Middle frontal gyrus (tissue), 1 donor: Measurements from ENCODE around the gene BRCC3.

Source experiments
- DNase-seq: peaks from one replicate; pipeline ENCODE4 v3.0.0-alpha.2; 2015; ENCODE audit warnings: low spot score; ENCODE audit errors: extremely low spot score

Gene BRCC3

GRCh38 chrX:155070975-155071693 is at the start of gene BRCC3, which contains the start of the genes CMC4 and MTCP1:
BRCC3 (plus strand) TSS chrX:155071508; CDS start chrX:155071528, 20 bp downstream.
CMC4 (minus strand) TSS chrX:155071136; CDS start chrX:155064023, 7,113 bp downstream.
MTCP1 (minus strand) TSS chrX:155071136; CDS start chrX:155066010, 5,126 bp downstream.
- peak; percentile 62 for DNase-seq

- no peak for DNase-seq
Measured at GRCh38 chrX:155022585-155022984, 48.7 kb upstream of the BRCC3 start, which contains the start of gene F8. F8 (minus strand) TSS chrX:155022723; CDS start chrX:155022552, 171 bp downstream.

- no peak for DNase-seq
Measured at GRCh38 chrX:155023907-155024833, 47.1 kb upstream of the BRCC3 start.

GRCh38 chrX:155026420-155026726 is 44.9 kb upstream of the BRCC3 start:
- no peak for DNase-seq

- peak; percentile 80 for DNase-seq
Measured at GRCh38 chrX:155026727-155027508, 44.4 kb upstream of the BRCC3 start, which contains the start of gene FUNDC2. FUNDC2 (plus strand) TSS chrX:155026844; CDS start chrX:155026939, 95 bp downstream.

- DNase-seq = no peak
Measured at GRCh38 chrX:155027509-155028066, 43.7 kb upstream of the BRCC3 start.

GRCh38 chrX:155028129-155028528 is 43.2 kb upstream of the BRCC3 start:
- no peak for DNase-seq

GRCh38 chrX:155028877-155029291 is 42.4 kb upstream of the BRCC3 start:
- DNase-seq = no peak

GRCh38 chrX:155031657-155032056 is 39.7 kb upstream of the BRCC3 start:
- no peak for DNase-seq

GRCh38 chrX:155035688-155036087 is 35.6 kb upstream of the BRCC3 start:
- DNase-seq = no peak

GRCh38 chrX:155046129-155046810 is 25.0 kb upstream of the BRCC3 start:
- DNase-seq = no peak

- DNase-seq = no peak
Measured at GRCh38 chrX:155046811-155047528, 24.3 kb upstream of the BRCC3 start.

- DNase-seq = no peak
Measured at GRCh38 chrX:155048977-155049619, 22.2 kb upstream of the BRCC3 start.

- DNase-seq = no peak
Measured at GRCh38 chrX:155052738-155053498, 18.4 kb upstream of the BRCC3 start.

GRCh38 chrX:155053656-155054055 is 17.7 kb upstream of the BRCC3 start:
- DNase-seq = no peak

- DNase-seq = no peak
Measured at GRCh38 chrX:155054255-155054654, 17.1 kb upstream of the BRCC3 start.

GRCh38 chrX:155055494-155055893 is 15.8 kb upstream of the BRCC3 start:
- DNase-seq = no peak

GRCh38 chrX:155056471-155056870 is 14.8 kb upstream of the BRCC3 start:
- no peak for DNase-seq
